ENCODE data around the gene WDFY4.

Gene WDFY4

GRCh38 chr10:48982584-48982983 lies 297.9 kb downstream of the WDFY4 start:
- no peak for DNase-seq
- TF ChIP-seq, protein P1, sequence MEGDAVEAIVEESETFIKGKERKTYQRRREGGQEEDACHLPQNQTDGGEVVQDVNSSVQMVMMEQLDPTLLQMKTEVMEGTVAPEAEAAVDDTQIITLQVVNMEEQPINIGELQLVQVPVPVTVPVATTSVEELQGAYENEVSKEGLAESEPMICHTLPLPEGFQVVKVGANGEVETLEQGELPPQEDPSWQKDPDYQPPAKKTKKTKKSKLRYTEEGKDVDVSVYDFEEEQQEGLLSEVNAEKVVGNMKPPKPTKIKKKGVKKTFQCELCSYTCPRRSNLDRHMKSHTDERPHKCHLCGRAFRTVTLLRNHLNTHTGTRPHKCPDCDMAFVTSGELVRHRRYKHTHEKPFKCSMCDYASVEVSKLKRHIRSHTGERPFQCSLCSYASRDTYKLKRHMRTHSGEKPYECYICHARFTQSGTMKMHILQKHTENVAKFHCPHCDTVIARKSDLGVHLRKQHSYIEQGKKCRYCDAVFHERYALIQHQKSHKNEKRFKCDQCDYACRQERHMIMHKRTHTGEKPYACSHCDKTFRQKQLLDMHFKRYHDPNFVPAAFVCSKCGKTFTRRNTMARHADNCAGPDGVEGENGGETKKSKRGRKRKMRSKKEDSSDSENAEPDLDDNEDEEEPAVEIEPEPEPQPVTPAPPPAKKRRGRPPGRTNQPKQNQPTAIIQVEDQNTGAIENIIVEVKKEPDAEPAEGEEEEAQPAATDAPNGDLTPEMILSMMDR (IDR thresholded peaks at IDR 0.05; ENCODE audit: low read depth, low read length), result no peak
- H3K9me3 ChIP-seq (ENCODE audit: severe bottlenecking), result no peaks in the 10 kb centered on the region
- H3K27me3 ChIP-seq (ENCODE audit: insufficient read depth, low read depth, severe bottlenecking), result peaks cover 26% of the 10 kb centered on the region
- no peak overlapping the region for H3K4me3 ChIP-seq (ENCODE audit: low read depth, low read length)
- no peak overlapping the region for H3K27ac ChIP-seq
- no peaks in the 10 kb centered on the region for H3K36me3 ChIP-seq

DNA sequence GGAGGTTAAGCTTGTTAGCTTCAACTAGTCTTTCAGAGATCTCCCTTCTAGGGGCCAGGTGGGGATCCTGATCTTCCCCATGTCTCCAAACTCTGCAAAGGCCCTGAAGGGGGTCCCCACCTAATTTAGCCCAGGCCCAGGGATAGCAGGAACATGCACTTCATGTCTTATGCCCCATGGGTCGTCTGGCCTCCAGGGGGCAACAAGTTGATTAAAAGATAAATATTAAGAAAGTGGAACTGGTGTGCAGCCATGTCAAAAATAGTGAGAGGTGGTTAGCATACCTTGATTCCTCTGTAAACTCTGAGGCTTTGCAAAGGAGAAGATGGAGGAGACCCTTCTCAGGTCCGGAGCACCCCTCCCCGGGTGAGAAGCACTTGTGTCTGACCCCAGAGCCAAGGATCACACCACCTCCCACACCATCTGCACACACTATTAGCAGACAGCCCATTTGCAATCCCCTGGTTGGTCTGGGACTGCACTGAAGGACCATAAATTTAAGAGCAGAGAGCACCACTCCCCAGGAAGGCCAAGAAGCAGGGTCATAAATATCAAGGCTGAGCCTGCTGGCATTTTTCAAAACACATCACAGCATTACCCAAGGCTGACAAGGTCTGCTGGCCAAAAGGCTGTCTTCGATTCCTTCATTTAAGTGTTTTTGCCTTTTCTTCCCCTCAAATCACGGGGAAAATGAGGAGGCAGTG lies 299.1 kb downstream of the WDFY4 start:
- no peaks in the 10 kb centered on the region for H3K9me3 ChIP-seq (ENCODE audit: severe bottlenecking)
- TF ChIP-seq, protein P1 (IDR thresholded peaks at IDR 0.05; ENCODE audit: low read depth, low read length), result no peak
- H3K27me3 ChIP-seq (ENCODE audit: insufficient read depth, low read depth, severe bottlenecking), result peaks cover 29% of the 10 kb centered on the region
- H3K4me3 ChIP-seq (ENCODE audit: low read depth, low read length), result no peak overlapping the region
- DNase-seq, result no peak
- no peak overlapping the region for H3K27ac ChIP-seq
- H3K36me3 ChIP-seq, result no peaks in the 10 kb centered on the region

DNA sequence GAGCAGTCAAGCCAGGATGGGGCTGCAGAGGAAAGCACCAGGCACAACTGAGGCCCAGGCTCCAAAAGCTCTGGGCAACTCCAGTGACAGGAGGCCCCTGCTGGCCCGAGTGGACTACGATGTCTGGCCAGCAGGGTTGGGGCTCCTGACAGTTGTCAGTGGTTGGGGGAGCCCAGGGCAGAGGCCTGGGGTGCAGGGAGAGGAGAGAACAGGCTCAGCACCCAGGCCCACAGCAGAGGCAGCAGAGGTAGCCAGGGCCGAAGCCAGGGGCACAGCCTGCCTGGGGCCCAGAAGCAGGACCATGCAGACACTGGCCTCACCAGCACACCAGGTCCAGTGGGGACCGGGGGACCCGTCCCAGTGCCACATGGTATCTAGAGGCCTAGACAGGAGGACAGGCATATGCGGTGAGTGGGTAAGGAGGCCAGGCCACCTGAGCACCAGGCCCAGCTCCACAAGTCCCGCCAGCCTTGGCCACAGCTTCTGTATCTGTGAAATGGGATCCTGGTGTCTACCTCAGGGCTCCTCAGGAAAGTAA lies 301.0 kb downstream of the WDFY4 start:
- Histone ChIP-seq H3K27ac (no peak overlapping the region), H3K27me3 (ENCODE audit: insufficient read depth, low read depth, severe bottlenecking) (peaks cover 22% of the 10 kb centered on the region), H3K9me3 (ENCODE audit: severe bottlenecking) (no peaks in the 10 kb centered on the region), H3K4me3 (ENCODE audit: low read depth, low read length) (no peak overlapping the region), H3K36me3 (no peaks in the 10 kb centered on the region)
- DNase-seq, result no peak
- TF ChIP-seq, protein P1 (IDR thresholded peaks at IDR 0.05; ENCODE audit: low read depth, low read length), result no peak

DNA sequence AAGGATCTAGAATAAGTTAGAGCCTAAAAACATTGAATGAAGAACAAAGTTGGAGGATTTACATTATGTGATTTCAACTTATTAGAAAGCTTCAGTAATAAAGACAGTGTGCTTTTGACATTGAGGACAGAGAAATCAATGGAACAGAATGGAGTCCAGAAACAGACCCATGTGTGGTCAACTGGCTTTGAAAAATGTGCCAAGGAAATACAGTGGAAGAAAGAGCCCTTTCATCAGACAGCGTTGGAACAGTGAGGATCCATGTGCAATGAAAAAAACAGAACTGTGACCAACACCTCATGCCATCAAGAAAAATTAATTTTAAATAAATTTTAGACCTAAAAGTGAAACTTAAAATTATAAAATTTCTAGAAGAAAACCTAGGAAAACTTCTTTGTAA lies 305.6 kb downstream of the WDFY4 start:
- TF ChIP-seq, protein P1 (IDR thresholded peaks at IDR 0.05; ENCODE audit: low read depth, low read length), result no peak
- Histone ChIP-seq H3K36me3 (no peaks in the 10 kb centered on the region), H3K27ac (no peak overlapping the region), H3K4me3 (ENCODE audit: low read depth, low read length) (no peak overlapping the region), H3K9me3 (ENCODE audit: severe bottlenecking) (no peaks in the 10 kb centered on the region), H3K27me3 (ENCODE audit: insufficient read depth, low read depth, severe bottlenecking) (peaks cover 18% of the 10 kb centered on the region)
- DNase-seq, result no peak

DNA sequence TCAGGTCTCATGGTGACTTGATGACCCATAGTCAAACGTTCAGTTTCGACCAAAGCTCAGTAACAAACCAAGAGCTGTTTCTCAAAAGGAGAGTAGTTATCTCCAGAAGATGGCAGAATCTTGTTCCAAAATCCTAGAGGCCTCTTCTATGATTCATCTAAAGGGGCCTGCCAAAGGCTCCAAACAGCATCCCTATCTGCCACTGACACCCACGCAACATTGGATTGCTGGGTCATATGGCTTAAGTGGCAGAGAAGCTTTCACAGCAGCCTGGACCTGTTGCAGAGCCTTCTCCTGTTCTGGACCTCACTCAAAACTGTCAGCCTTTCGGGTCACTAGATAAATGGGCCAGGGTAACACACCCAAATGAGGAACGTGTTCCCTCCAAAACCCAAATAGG lies 309.0 kb downstream of the WDFY4 start:
- Histone ChIP-seq H3K4me3 (ENCODE audit: low read depth, low read length) (no peak overlapping the region), H3K9me3 (ENCODE audit: severe bottlenecking) (no peaks in the 10 kb centered on the region), H3K27me3 (ENCODE audit: insufficient read depth, low read depth, severe bottlenecking) (peaks cover 4% of the 10 kb centered on the region), H3K36me3 (no peaks in the 10 kb centered on the region), H3K27ac (no peak overlapping the region)
- TF ChIP-seq, protein P1 (IDR thresholded peaks at IDR 0.05; ENCODE audit: low read depth, low read length), result no peak
- no peak for DNase-seq

DNA sequence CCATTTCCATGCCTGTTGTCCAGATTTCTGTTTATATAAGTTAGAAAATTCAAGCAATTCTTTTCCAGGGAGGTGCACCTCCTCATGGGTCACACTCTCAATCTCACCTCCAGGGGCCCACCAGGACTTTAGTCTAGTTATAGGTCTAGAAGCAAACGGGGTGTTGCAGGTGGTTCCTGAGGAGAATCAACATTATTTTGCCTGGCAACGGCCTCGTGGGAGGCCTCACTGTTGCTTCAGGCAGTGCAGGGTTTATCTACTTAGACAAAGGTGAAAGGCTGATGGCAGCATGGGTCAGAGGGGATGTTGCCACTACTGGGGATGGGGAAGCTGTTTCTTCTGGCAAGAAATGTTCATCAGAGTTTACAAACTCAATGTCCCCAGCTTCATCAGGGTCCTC lies 311.7 kb downstream of the WDFY4 start:
- no peak for DNase-seq
- Histone ChIP-seq H3K36me3 (no peaks in the 10 kb centered on the region), H3K4me3 (ENCODE audit: low read depth, low read length) (no peak overlapping the region), H3K27ac (no peak overlapping the region), H3K9me3 (ENCODE audit: severe bottlenecking) (no peaks in the 10 kb centered on the region), H3K27me3 (ENCODE audit: insufficient read depth, low read depth, severe bottlenecking) (peaks cover 5% of the 10 kb centered on the region)
- TF ChIP-seq, protein P1 (IDR thresholded peaks at IDR 0.05; ENCODE audit: low read depth, low read length), result no peak
